Right ventricle myocardium superior (tissue), 1 donor: ENCODE data around the gene TASP1. TPM values are rescaled to one million over a fixed set of nuclear protein-coding genes. Genes with fewer than 3 reads are reported as not detected.
"Not testable (repeated sequence)": the region's sequence is repeated elsewhere in the genome, so short reads cannot be mapped to it uniquely, and the experiment has no call there.

Experiments used
- ATAC-seq: fragments of 200-7000 bp; cut with Tn5 transposase; one replicate; pipeline ENCODE4 v1.9.1; 2020; ENCODE audit warnings: mild to moderate bottlenecking; ENCODE audit not compliant: poor library complexity
- DNase-seq: peaks from one replicate; pipeline ENCODE4 v3.0.0-alpha.2; 2020
- intact Hi-C: fragments of 100-400 bp; cut with DNase I; formaldehyde crosslinking; loops from one replicate; pipeline ENCODE4 v1.11.2; 2022
- total RNA-seq: library from RNA; stranded (reverse); fragmentation: NEBNext Ultra II Directional; extraction: Animal tissue kit (Norgen Biotek cat#: 25700); gene quantifications from one replicate; pipeline ENCODE4 v1.2.1, GENCODE V29; 2021
- donor health status: DM: no; HTN: yes; CAD: no; lungs with severe emphysema.

Gene TASP1
- total RNA-seq, 1 donor from 2014 or later: 4.7 TPM

GRCh38 chr20:13389115-13389514 lies 249.6 kb downstream of the TASP1 start:
- no peak for ATAC-seq
- DNase-seq: no peak
- intact Hi-C loops: no loop called here

- no peak for ATAC-seq
These were observed 254.6 kb downstream of the TASP1 start for GRCh38 chr20:13384132-13384531.

GRCh38 chr20:13382786-13383185 lies 255.9 kb downstream of the TASP1 start:
- intact Hi-C loops: no loop called here
- DNase-seq: no peak
- no peak for ATAC-seq

More at GRCh38 chr20:13384132-13384531, 254.6 kb downstream of the TASP1 start:
- intact Hi-C loops: no loop called here
- no peak for DNase-seq

GRCh38 chr20:13380497-13381229 lies 258.1 kb downstream of the TASP1 start:
- ATAC-seq, intact Hi-C loops, DNase-seq: not testable (repeated sequence)

GRCh38 chr20:13373400-13373799 lies 265.3 kb downstream of the TASP1 start:
- intact Hi-C loops: no loop called here
- ATAC-seq: no peak
- no peak for DNase-seq

- no peak for DNase-seq
- intact Hi-C loops: no loop called here
These were observed 274.2 kb downstream of the TASP1 start for GRCh38 chr20:13364278-13365170.

GRCh38 chr20:13363473-13363872 lies 275.3 kb downstream of the TASP1 start:
- intact Hi-C loops: no loop called here
- ATAC-seq (no peak), DNase-seq (no peak)

More at GRCh38 chr20:13364278-13365170, 274.2 kb downstream of the TASP1 start:
- no peak for ATAC-seq

GRCh38 chr20:13362165-13362564 lies 276.6 kb downstream of the TASP1 start:
- DNase-seq, intact Hi-C loops, ATAC-seq: not testable (repeated sequence)

GRCh38 chr20:13358936-13359335 lies 279.8 kb downstream of the TASP1 start:
- intact Hi-C loops, ATAC-seq, DNase-seq: not testable (repeated sequence)

GRCh38 chr20:13357782-13358181 lies 280.9 kb downstream of the TASP1 start:
- DNase-seq, intact Hi-C loops, ATAC-seq: not testable (repeated sequence)

GRCh38 chr20:13356591-13356990 lies 282.1 kb downstream of the TASP1 start:
- no peak for DNase-seq
- intact Hi-C loops: no loop called here
- ATAC-seq: no peak

- intact Hi-C loops: no loop called here
- DNase-seq: no peak
- no peak for ATAC-seq
These were observed 282.7 kb downstream of the TASP1 start for GRCh38 chr20:13355941-13356486.

GRCh38 chr20:13355411-13355810 lies 283.3 kb downstream of the TASP1 start:
- no peak for DNase-seq
- intact Hi-C loops: no loop called here
- ATAC-seq: no peak

GRCh38 chr20:13353261-13353945 lies 285.3 kb downstream of the TASP1 start:
- no peak for ATAC-seq
- intact Hi-C loops: no loop called here
- DNase-seq: no peak

GRCh38 chr20:13349235-13349604 lies 289.5 kb downstream of the TASP1 start:
- no peak for ATAC-seq
- intact Hi-C loops: no loop called here
- no peak for DNase-seq

- ATAC-seq (no peak), DNase-seq (no peak)
- intact Hi-C loops: no loop called here
These were observed 290.2 kb downstream of the TASP1 start for GRCh38 chr20:13348311-13349234.

- DNase-seq (no peak), ATAC-seq (no peak)
- intact Hi-C loops: no loop called here
These were observed 294.1 kb downstream of the TASP1 start for GRCh38 chr20:13344671-13345070.
